HT1080 (cell line): ENCODE measurements around the gene GRIP2. TPM values are rescaled to one million over a fixed set of nuclear protein-coding genes. Genes with fewer than 3 reads are reported as not detected.

Source experiments
- DNase-seq: peaks from one replicate; pipeline ENCODE4 v3.0.0-alpha.2; 2015; ENCODE audit warnings: low read depth
- total RNA-seq: library from RNA; depleted of rRNA; stranded (reverse); fragments of >200 nt; shearing (Covaris generic); gene quantifications from 2 replicates; pipeline ENCODE4 v1.2.3, GENCODE V29; 2014

Gene GRIP2
- total RNA-seq, 1 experiment from 2014 or later, result not detected

DNA sequence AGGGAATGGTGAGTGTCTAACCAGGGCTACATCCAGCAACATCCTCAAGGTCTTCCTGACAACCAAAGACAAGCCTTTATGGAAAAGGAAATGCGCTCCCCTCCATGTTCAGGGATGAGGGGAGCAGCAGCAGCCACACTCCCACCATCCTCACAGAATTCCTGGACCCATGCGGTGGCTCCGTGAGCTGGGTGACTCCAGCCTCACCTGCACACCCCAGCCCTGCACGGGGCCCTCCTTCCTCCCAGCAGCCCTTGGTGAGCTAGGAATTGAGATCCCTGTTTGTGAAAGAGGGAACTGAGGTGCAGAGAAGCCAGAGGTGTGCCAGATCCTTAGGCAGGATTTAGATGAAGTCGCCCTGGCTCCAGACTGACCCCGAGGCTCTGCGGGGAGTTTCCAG is 52.3 kb downstream of the GRIP2 start:
- no peak for DNase-seq

GRCh38 chr3:14487086-14487485 is 53.1 kb downstream of the GRIP2 start:
- no peak for DNase-seq

- no peak for DNase-seq
Measured at GRCh38 chr3:14486460-14486859, 53.7 kb downstream of the GRIP2 start.

DNA sequence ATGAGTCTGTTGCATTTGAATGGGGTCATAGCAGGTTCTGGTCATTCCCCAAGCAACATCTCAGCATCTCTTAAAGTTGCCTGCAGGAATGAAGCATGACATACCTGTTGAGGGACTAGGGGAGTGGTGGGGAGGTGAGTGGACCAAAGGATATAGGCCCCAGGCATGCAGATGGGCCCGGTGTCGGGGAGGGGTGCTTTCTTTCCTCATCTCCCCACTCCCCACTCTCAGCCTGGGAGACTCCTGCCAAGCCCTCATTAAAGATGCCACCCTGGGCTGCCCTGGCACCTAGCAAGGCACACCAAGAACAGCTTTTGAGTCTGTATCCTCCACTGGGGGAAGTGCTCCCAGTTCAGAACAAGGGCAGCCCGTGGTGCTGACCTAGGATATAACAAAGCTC is 54.2 kb downstream of the GRIP2 start:
- DNase-seq, result no peak

DNA sequence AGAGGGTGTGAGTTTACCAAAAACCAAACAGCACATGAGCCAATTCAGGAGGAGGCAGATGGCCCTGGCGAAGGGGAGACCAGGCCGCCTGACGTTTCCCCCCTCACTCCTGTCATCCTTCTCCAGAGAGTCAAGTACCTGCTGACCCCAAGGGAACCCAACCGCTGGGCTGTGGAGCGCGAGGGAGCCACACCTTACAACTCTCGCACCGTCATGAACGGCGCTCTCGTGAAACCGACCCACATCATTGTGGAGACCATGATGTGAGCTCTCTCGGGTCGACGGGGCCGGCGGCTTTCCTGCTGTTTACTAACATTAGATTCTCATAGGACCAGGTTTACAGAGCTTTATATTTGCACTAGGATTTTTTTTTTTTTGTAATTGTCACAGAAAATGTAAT is 55.4 kb downstream of the GRIP2 start:
- no peak for DNase-seq

GRCh38 chr3:14483286-14483685 is 56.9 kb downstream of the GRIP2 start:
- no peak for DNase-seq

DNA sequence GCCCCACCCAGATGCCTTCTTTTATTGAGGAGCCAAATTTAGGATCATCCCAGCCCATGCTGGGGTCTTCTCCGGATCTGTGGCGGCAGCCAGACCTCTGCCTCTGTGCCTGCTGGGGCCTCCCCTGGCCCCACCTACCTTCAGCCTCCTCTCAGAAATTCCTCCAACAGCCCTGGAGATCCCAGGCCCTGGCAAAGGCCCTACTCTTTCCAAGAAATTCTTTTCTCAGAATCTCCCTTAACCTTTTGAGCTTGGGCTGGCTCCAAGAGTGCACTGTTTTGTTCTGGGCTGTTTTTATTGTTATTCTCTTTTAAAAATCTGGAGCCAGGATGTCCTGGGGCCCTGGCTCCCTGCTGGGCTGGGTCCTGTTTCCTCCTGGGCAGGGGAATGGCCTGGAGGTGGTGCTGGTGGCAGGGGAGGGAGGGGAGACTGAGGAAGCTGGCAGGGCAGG is 57.8 kb downstream of the GRIP2 start:
- DNase-seq, result no peak

GRCh38 chr3:14481646-14482036 is 58.5 kb downstream of the GRIP2 start:
- no peak for DNase-seq

- no peak for DNase-seq
Measured at GRCh38 chr3:14481018-14481645, 59.0 kb downstream of the GRIP2 start.

GRCh38 chr3:14480207-14481017 is 59.7 kb downstream of the GRIP2 start:
- no peak for DNase-seq

GRCh38 chr3:14479591-14479990 is 60.6 kb downstream of the GRIP2 start:
- DNase-seq, result no peak

- no peak for DNase-seq
Measured at GRCh38 chr3:14478956-14479550, 61.1 kb downstream of the GRIP2 start.

GRCh38 chr3:14477311-14477935 is 62.7 kb downstream of the GRIP2 start:
- DNase-seq, result no peak

DNA sequence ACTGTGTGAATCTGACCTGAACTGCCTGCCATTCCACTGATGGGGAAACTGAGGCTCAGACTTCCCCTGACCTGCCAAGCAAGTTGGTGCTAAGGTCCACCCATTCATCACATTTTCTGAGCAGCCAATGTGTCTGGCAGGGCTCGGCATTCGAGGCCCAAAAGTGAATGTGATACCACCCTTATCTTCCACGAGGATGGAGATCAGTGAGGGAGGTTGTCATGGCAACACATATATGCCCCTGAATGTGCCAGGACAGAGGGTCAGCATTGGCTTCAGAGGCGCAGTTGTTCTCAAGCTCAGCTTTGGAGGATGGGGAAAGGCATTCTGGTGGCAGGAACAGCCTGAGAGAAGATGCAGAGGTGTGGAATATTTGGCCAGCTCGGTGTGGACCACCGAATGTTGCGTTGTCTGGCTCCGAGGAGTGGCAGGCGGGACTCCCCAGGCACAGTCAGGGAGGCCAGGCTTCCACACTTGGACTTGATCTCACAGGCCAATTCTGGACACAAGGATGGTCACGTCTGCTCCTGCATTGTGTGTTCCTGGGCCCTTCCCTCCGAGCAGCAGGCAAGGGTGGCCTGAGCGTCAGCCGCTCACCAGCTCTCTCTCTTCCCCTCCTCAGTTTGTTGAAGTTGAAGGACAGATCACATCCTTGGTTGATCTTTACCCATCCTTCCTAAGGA is 63.4 kb downstream of the GRIP2 start:
- DNase-seq, result no peak

DNA sequence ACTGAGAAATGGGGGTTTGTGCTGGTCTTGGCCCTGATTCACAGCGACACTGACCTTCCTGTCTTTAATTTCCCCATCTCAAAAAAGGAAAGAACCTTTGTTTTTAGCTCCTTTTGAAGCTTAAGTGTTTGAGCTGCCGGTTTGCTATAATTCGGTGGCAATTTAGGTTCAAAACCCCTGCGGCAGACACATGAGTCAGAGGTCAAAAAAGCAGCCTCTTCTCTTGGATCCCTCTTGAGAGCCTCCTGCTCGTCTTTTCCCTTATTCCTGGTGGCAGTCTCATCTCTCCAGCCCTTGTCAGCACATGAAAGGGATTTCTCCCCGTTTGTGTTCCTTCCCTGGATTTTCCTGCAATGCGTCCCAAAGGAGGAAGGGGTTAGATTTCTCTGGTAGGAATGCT is 64.5 kb downstream of the GRIP2 start:
- DNase-seq, result no peak

DNA sequence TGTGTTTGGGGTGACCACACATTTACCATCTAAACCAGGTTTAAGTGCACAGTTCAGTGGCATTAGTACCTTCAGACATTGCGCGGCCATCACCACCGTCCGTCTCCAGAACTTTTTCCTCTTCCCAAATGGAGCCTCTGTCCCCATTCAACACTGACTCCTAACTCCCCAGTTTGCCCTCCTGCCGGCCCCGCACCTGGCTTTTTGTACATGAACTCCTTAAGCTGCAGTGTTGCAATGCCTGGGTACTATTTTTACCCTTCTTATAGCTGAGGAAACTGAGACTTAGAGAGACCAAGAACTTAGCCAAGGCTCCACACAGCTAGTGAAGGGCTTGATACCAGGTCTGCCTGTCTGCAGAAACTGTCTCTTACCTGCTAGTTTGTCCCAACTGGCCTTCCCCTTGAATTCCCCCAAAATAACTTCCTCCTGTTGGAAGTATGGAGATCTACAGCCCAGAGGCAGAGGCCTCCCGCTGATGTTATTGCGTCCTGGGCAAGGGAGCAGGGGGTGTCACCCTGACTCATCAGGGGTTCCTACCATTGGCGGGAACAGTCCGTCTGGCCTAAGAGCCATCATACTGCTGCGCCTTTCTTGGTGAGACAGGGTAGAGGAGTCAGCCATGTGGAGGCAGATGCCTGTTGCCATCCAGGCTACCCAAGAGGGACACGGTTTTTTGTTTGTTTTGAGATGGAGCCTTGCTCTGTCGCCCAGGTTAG is 65.6 kb downstream of the GRIP2 start:
- no peak for DNase-seq

GRCh38 chr3:14473411-14473891 is 66.7 kb downstream of the GRIP2 start:
- no peak for DNase-seq

DNA sequence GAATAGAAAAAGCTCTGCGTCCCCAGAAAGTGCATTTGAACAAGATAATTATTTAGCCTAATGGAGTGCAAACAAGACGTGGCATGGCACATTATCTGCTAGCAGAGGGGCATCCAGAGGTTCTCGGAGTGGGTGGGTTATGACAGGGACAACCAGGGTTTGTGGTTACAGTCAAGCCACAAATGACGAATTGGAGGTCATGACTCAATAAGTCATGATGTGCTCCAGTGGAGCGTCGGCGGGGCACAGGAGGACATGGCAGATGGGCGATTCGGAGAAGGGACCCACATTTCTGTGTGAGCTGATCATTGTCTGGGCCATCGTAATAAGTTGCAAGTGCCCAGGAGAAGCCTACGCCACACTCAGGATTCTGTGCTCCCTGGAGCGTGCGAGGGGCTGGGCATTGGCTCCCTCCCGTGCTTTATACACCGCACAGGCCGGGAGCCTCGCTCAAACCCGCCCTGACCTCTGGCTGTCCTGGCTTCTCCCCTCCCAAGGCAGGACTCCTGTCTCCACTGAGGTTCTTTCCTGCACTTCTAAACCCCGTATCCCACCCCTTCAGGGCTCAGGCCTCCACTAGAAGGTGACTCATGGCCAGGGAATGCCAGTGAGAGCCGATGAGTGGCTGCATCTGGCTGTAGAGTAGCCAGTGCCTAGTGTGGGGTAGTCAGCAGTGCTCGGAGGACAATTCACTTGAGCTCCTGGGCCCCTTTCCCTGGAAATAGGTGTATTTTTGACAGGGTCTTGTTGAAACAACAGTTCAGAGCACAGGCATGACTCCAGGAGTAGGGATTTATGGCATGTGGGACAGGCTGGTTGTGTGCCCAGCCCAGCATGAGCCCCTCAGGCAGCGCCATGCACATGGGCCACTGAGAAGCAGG is 67.4 kb downstream of the GRIP2 start:
- DNase-seq, result peak; percentile 94

- DNase-seq, result no peak
Measured at GRCh38 chr3:14471690-14472089, 68.5 kb downstream of the GRIP2 start.

- DNase-seq, result no peak
Measured at GRCh38 chr3:14471016-14471415, 69.1 kb downstream of the GRIP2 start.
